IMR-90 (cell line): Measurements from ENCODE around the gene RGL1. TPM values are rescaled to one million over a fixed set of nuclear protein-coding genes. Genes with fewer than 3 reads are reported as not detected.

Experiments
- ATAC-seq: fragments of 200-7000 bp; cut with Tn5 transposase; 2 replicates; pipeline ENCODE4 v1.9.1; 2020; ENCODE audit warnings: low read depth, mild to moderate bottlenecking, moderate library complexity
- BruUV-seq: library from RNA; stranded (reverse); fragments of 400-500 nt; replicated peaks from 2 replicates; lab custom pipeline; 2021; lab: Mats Ljungman, UMichigan
- CTCF ChIA-PET: fragments of 300-600 bp; formaldehyde crosslinking; extraction: SDS; loops from one replicate; lab custom pipeline; 2021; ENCODE audit warnings: antibody characterized with exemption; lab: Yijun Ruan, JAX
- POLR2A ChIA-PET: fragments of 300-600 bp; sonication (Branson Sonifier 250); formaldehyde crosslinking; loops from one replicate; lab custom pipeline; 2022; ENCODE audit warnings: antibody characterized with exemption; ENCODE audit not compliant: unreplicated experiment; lab: Charles Lee
- DNase-seq: peaks from one replicate; pipeline ENCODE4 v3.0.0; 2013
- H2AFZ ChIP-seq: replicated peaks from 2 replicates; pipeline ENCODE3; 2013; ENCODE audit warnings: low read length, mild to moderate bottlenecking; ENCODE audit not compliant: poor library complexity
- H2AK5ac ChIP-seq: 2 replicates; pipeline ENCODE4 v1.6.1; 2013; ENCODE audit warnings: low read depth, low read length, inconsistent platforms
- H2AK9ac ChIP-seq: replicated peaks from 2 replicates; pipeline ENCODE3; 2013; ENCODE audit warnings: mild to moderate bottlenecking, low read depth, low read length, moderate library complexity; ENCODE audit not compliant: poor library complexity
- H2BK120ac ChIP-seq: 2 replicates; pipeline ENCODE4 v1.6.1; 2013; ENCODE audit warnings: low read depth, low read length, inconsistent platforms
- H2BK15ac ChIP-seq: 3 replicates; pipeline ENCODE4 v1.6.1; 2013; ENCODE audit warnings: low read depth, low read length, inconsistent platforms
- H2BK20ac ChIP-seq: 2 replicates; pipeline ENCODE4 v1.6.1; 2013; ENCODE audit warnings: low read depth, mild to moderate bottlenecking, inconsistent platforms, low read length, moderate library complexity
- H2BK5ac ChIP-seq: 2 replicates; pipeline ENCODE4 v1.6.1; 2013; ENCODE audit warnings: mild to moderate bottlenecking, low read depth, low read length, inconsistent platforms; ENCODE audit not compliant: poor library complexity, severe bottlenecking
- H3K14ac ChIP-seq: replicated peaks from 2 replicates; pipeline ENCODE4 v1.6.1; 2013; ENCODE audit warnings: low read depth, low read length, inconsistent platforms
- H3K18ac ChIP-seq: 2 replicates; pipeline ENCODE4 v1.6.1; 2013; ENCODE audit warnings: low read depth, low read length, control low read depth
- H3K23ac ChIP-seq: 2 replicates; pipeline ENCODE4 v1.6.1; 2013; ENCODE audit warnings: low read depth, low read length, inconsistent platforms
- H3K27ac ChIP-seq: 2 replicates; pipeline ENCODE4 v1.5.1; 2013; ENCODE audit warnings: mild to moderate bottlenecking, control low read depth, low read length; ENCODE audit not compliant: insufficient read depth
- H3K27me3 ChIP-seq: 2 replicates; pipeline ENCODE4 v1.6.1; 2013; ENCODE audit warnings: low read length; ENCODE audit not compliant: control insufficient read depth, insufficient read depth
- H3K36me3 ChIP-seq: 2 replicates; pipeline ENCODE4 v1.6.1; 2013; ENCODE audit warnings: low read length, mixed read lengths; ENCODE audit not compliant: control insufficient read depth, insufficient read depth
- H3K4ac ChIP-seq: 2 replicates; pipeline ENCODE4 v1.6.1; 2013; ENCODE audit warnings: low read depth, low read length, inconsistent platforms
- H3K4me1 ChIP-seq: 2 replicates; pipeline ENCODE4 v1.6.1; 2013; ENCODE audit warnings: low read length, mixed read lengths; ENCODE audit not compliant: control insufficient read depth, insufficient read depth
- H3K4me2 ChIP-seq: 2 replicates; pipeline ENCODE4 v1.6.1; 2013; ENCODE audit warnings: low read depth, mild to moderate bottlenecking, control low read depth, low read length, moderate library complexity
- H3K4me3 ChIP-seq: 2 replicates; pipeline ENCODE4 v1.5.1; 2013; ENCODE audit warnings: low read depth, mild to moderate bottlenecking, control low read depth, low read length, moderate library complexity; ENCODE audit not compliant: insufficient read depth
- H3K56ac ChIP-seq: 2 replicates; pipeline ENCODE4 v1.6.1; 2013; ENCODE audit warnings: low read length, inconsistent platforms; ENCODE audit not compliant: insufficient read depth; ENCODE audit errors: extremely low read depth
- H3K79me1 ChIP-seq, 2 experiments: 2 replicates each; pipeline ENCODE4 v1.6.1; 2013; ENCODE audit warnings: low read length in 2 of 2, inconsistent platforms in 1 of 2, low read depth in 1 of 2
- H3K9ac ChIP-seq: 2 replicates; pipeline ENCODE4 v1.6.1; 2013; ENCODE audit warnings: low read depth, low read length, control low read depth
- H3K9me1 ChIP-seq: 2 replicates; pipeline ENCODE4 v1.6.1; 2013; ENCODE audit warnings: low read length, inconsistent platforms; ENCODE audit not compliant: insufficient read depth
- H3K9me3 ChIP-seq: 2 replicates; pipeline ENCODE4 v1.6.1; 2013; ENCODE audit warnings: low read length; ENCODE audit not compliant: control insufficient read depth, insufficient read depth
- H4K20me1 ChIP-seq: 2 replicates; pipeline ENCODE4 v1.6.1; 2013; ENCODE audit warnings: low read length, inconsistent platforms; ENCODE audit not compliant: insufficient read depth
- H4K5ac ChIP-seq: 2 replicates; pipeline ENCODE4 v1.6.1; 2013; ENCODE audit warnings: mild to moderate bottlenecking, low read depth, low read length, control low read depth
- H4K8ac ChIP-seq, 2 experiments: 2 replicates each; pipeline ENCODE4 v1.6.1; 2013; ENCODE audit warnings: low read depth in 2 of 2, low read length in 2 of 2, control low read depth in 1 of 2, inconsistent platforms in 1 of 2
- H4K91ac ChIP-seq: 2 replicates; pipeline ENCODE4 v1.6.1; 2013; ENCODE audit warnings: low read depth, low read length, inconsistent platforms; ENCODE audit not compliant: insufficient read depth
- CEBPB ChIP-seq: IDR thresholded peaks from 2 replicates; pipeline ENCODE4 v1.6.1; 2012; ENCODE audit warnings: low read depth, low read length, improper control_type of control experiment
- CHD1 ChIP-seq: IDR thresholded peaks from 2 replicates; pipeline ENCODE4 v1.6.1; 2012; ENCODE audit warnings: low read depth, low read length, improper control_type of control experiment
- CTCF ChIP-seq: conservative IDR thresholded peaks from 2 replicates; pipeline ENCODE4 v1.5.1; 2012; ENCODE audit warnings: mild to moderate bottlenecking, low read depth, low read length, improper control_type of control experiment
- ELK1 ChIP-seq: fragments of 150-350 bp; IDR thresholded peaks from 2 replicates; pipeline ENCODE4 v1.6.1; 2016; ENCODE audit warnings: low read depth, mild to moderate bottlenecking, low read length, moderate library complexity, borderline replicate concordance
- FOS ChIP-seq: fragments of 150-350 bp; IDR thresholded peaks from 2 replicates; pipeline ENCODE4 v1.6.1; 2016; ENCODE audit warnings: low read depth, low read length
- MAFK ChIP-seq: IDR thresholded peaks from 2 replicates; pipeline ENCODE4 v1.6.1; 2012; ENCODE audit warnings: low read depth, low read length, improper control_type of control experiment
- MAZ ChIP-seq: IDR thresholded peaks from 2 replicates; pipeline ENCODE4 v1.6.1; 2012; ENCODE audit warnings: low read depth, mild to moderate bottlenecking, low read length, improper control_type of control experiment, moderate library complexity, borderline replicate concordance
- MXI1 ChIP-seq: IDR thresholded peaks from 2 replicates; pipeline ENCODE4 v1.6.1; 2012; ENCODE audit warnings: low read depth, mild to moderate bottlenecking, low read length, moderate library complexity, borderline replicate concordance
- NFE2L2 ChIP-seq: fragments of 150-350 bp; IDR thresholded peaks from 2 replicates; pipeline ENCODE4 v1.6.1; 2016; ENCODE audit warnings: low read depth, mild to moderate bottlenecking, low read length
- POLR2A ChIP-seq: IDR thresholded peaks from 2 replicates; pipeline ENCODE4 v1.6.1; 2012; ENCODE audit warnings: mild to moderate bottlenecking, low read depth, low read length
- RCOR1 ChIP-seq: IDR thresholded peaks from 2 replicates; pipeline ENCODE4 v1.6.1; 2012; ENCODE audit warnings: mild to moderate bottlenecking, low read length, improper control_type of control experiment; ENCODE audit not compliant: insufficient replicate concordance
- RFX5 ChIP-seq: IDR thresholded peaks from 2 replicates; pipeline ENCODE4 v1.8.0; 2012; ENCODE audit warnings: low read depth, mild to moderate bottlenecking, low read length, moderate library complexity
- SMC3 ChIP-seq: fragments of 150-350 bp; IDR thresholded peaks from 2 replicates; pipeline ENCODE4 v1.6.1; 2016; ENCODE audit warnings: low read depth, mild to moderate bottlenecking, antibody characterized with exemption, low read length, moderate library complexity
- USF2 ChIP-seq: fragments of 150-350 bp; IDR thresholded peaks from 2 replicates; pipeline ENCODE4 v1.6.1; 2017; ENCODE audit warnings: mild to moderate bottlenecking, antibody characterized with exemption, low read length, low read depth
- WGBS, 2 experiments: methylation state at CpG; one replicate each; pipeline versions ENCODE4 v1.1.5 to v1.1.7; 2013; ENCODE audit warnings: missing lambda C conversion rate in 2 of 2; ENCODE audit not compliant: insufficient read length in 1 of 2; ENCODE audit errors: extremely low coverage in 2 of 2; 5-methylcytosine and 5-hydroxymethylcytosine counted together
- dilution Hi-C: fragments of 300-500 bp; cut with HindIII; formaldehyde crosslinking; loops from one replicate; pipeline ENCODE4 v1.14.3; 2018; ENCODE audit warnings: low sequenced_read_pairs; ENCODE audit not compliant: unreplicated experiment
- in situ Hi-C: fragments of 300-500 bp; cut with MboI; formaldehyde crosslinking; loops from 3 replicates; pipeline ENCODE4 v1.14.3; 2019; ENCODE audit warnings: low sequenced_read_pairs, inconsistent platforms, mixed read lengths
- intact Hi-C: fragments of 100-400 bp; cut with micrococcal nuclease; formaldehyde crosslinking; loops from 2 replicates; pipeline ENCODE4 v1.10.0; 2022
- polyA plus RNA-seq, 3 experiments: library from polyadenylated mRNA; depleted of rRNA; stranded (reverse); fragments of >200 nt; gene quantifications; 2 replicates each; pipeline ENCODE4 v1.2.3, GENCODE V29; 2012; ENCODE audit warnings: low replicate concordance in 1 of 3
- total RNA-seq: library from RNA; depleted of rRNA; stranded (reverse); fragments of >200 nt; gene quantifications from 2 replicates; pipeline ENCODE4 v1.2.3, GENCODE V29; 2012

Gene RGL1
- total and polyA plus RNA-seq, 2 of the 4 experiments (the other 2 are of a cell fraction): 4.7 to 7.5 TPM

GRCh38 chr1:183926983-183927382, 122.1 kb downstream of the RGL1 start:
- no peak overlapping the region for H2BK5ac ChIP-seq
- H3K27ac ChIP-seq: no peak overlapping the region
- H4K20me1 ChIP-seq: no peaks in the 10 kb centered on the region
- H3K18ac ChIP-seq: no peak overlapping the region
- H3K4me1 ChIP-seq: peaks cover 2% of the 10 kb centered on the region
- H3K4me3 ChIP-seq: no peak overlapping the region
- no peak overlapping the region; the same call in 1 of the 2 replicates for H3K4ac ChIP-seq
- H3K14ac ChIP-seq: no peak overlapping the region
- H3K36me3 ChIP-seq: peaks cover 11% of the 10 kb centered on the region
- DNase-seq (peak; percentile 75), ATAC-seq (peak; percentile 56)
- peak overlapping the region; percentile 28 for H2AFZ ChIP-seq
- H3K9ac ChIP-seq: no peak overlapping the region
- H4K5ac ChIP-seq: no peak overlapping the region
- in situ Hi-C loops: no loop called here
- no peak overlapping the region for H2AK5ac ChIP-seq
- H3K79me1 ChIP-seq: no peaks in the 10 kb centered on the region
- no TSS peak for BruUV-seq
- H3K56ac ChIP-seq: no peak overlapping the region
- H3K4me2 ChIP-seq: no peak overlapping the region
- no peak overlapping the region for H2BK120ac ChIP-seq
- dilution Hi-C loops: no loop called here
- H2BK20ac ChIP-seq: no peak overlapping the region
- POLR2A ChIA-PET: no interaction called here
- no peak overlapping the region for H4K91ac ChIP-seq
- peak overlapping the region; percentile 41; the same call in 1 of the 2 replicates for H3K23ac ChIP-seq
- no peak overlapping the region for H4K8ac ChIP-seq
- H3K9me1 ChIP-seq: peaks cover 13% of the 10 kb centered on the region; the same call in 1 of the 2 replicates
- intact Hi-C loops: no loop called here
- TF ChIP-seq NFE2L2: no peak
- no peak for TF ChIP-seq MAFK
- no peak for TF ChIP-seq RCOR1
- TF ChIP-seq CHD1: no peak
- TF ChIP-seq CTCF: no peak
- no peak for TF ChIP-seq USF2
- TF ChIP-seq RFX5: no peak
- TF ChIP-seq FOS: peak; percentile 71; the same call in 1 of the 2 replicates
- no peak for TF ChIP-seq MAZ
- no peak for TF ChIP-seq POLR2A
- no peak for TF ChIP-seq SMC3
- peak; percentile 82 for TF ChIP-seq CEBPB
- no peak for TF ChIP-seq MXI1
- TF ChIP-seq ELK1: no peak
- CTCF ChIA-PET: interaction anchor here (0.5 to 0.6 kb wide), 2 partner anchors 11 to 1281 kb away, joined by 3 to 4 read pairs; no protein-coding TSS in a partner anchor
- WGBS, 2 experiments: 100% methylated on average over 1 of the region's 5 CpGs; no CpG with 5 or more reads in 1 of the 2 experiments
- no peaks in the 10 kb centered on the region for H3K27me3 ChIP-seq
- no peaks in the 10 kb centered on the region for H3K9me3 ChIP-seq
- no peak overlapping the region for H2BK15ac ChIP-seq
- no peak overlapping the region for H2AK9ac ChIP-seq
